Suppressor macrophage treated with lipopolysaccharide for 1 hour (primary cell): ENCODE data around the gene WSB2.
"Not testable (repeated sequence)": the region's sequence is repeated elsewhere in the genome, so short reads cannot be mapped to it uniquely, and the experiment has no call there.

Experiments used
- DNase-seq, 3 donors: peaks; one replicate each; pipeline ENCODE4 v3.0.0-alpha.2; 2020 to 2022

WSB2 gene

DNA sequence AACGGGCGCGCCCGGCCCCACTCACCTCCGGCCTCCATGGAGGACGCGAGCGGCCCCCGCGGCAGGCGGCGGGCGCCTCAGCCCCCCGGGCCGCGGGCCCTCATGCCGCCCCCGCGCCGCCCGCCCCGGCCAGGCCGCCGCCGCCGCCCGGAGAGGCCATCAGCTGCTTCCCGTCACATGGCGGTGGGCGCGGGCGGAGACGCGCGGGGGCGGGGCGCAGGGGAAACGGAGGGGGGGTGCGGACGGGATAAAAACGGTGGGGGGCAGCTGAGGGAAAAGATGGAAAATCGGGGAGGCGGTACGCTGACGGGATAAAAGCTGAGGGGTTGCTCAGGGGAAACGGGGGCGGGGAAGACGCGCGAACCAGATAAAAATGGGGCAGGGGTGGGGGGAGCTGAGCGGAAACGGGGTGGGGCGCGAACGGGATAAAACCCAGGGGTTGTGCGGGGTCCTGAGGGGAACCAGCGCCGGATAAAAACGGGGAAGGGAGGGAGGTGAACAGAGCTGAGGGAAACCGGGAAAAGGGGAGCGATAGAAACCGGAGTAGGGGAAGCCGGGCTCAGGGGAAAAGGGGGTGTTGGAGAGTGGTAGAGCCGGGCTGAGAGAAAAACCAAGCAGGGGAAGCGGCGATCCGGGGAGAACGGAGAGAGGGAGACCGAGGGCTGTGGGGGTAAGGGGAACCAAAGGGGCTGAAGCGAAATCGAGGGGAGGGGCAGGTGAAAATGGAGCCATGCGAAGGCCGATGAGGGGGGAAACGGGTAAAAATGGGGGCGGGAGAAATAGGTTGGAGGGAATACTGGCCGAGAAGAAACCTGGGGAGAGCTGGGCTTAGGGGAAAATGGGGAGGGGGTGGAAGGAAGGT, at the start of gene WSB2:
TSS of gene WSB2 (minus strand) at position 169 of the 862 bp plus-strand sequence. CDS start at position 38, 131 bp downstream.
- DNase-seq: peak; percentile 87 to 97 (median 93)

DNA sequence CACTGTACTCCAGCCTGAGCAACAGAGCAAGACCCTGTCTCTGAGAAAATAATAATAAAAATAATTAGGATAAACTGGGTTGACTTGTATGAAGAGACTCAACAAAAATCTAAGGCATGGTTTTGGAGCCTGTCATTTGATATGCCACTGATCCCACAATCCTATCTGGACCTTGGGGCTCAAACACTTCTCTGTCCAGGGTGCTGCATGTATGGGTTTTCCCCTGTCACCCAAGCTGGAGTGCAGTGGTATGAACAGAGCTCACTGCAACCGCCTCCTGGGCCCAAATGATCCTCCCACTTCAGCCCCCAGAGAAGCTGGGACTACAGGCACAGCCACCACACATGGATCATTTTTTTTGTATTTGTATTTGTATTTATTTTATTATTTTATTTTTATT, 48.1 kb upstream of the WSB2 start:
- DNase-seq: no peak

DNA sequence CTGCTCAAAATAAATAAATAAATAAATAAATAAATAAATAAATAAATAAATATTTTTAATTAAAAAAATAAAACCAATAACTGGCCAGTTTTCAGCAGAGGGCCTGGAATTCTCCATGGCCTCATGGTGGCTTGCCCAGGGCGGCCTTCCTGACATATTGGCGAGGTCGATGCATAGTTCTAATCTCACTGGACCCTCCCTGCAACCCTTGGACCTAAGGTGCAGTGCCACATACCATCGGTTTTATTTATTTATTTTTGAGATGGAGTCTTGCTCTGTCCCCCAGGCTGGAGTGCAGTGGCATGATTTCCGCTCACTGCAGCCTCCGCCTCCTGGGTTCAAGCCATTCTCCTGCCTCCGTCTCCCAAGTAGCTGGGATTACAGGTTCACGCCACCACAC, 46.7 kb upstream of the WSB2 start:
- no peak for DNase-seq

DNA sequence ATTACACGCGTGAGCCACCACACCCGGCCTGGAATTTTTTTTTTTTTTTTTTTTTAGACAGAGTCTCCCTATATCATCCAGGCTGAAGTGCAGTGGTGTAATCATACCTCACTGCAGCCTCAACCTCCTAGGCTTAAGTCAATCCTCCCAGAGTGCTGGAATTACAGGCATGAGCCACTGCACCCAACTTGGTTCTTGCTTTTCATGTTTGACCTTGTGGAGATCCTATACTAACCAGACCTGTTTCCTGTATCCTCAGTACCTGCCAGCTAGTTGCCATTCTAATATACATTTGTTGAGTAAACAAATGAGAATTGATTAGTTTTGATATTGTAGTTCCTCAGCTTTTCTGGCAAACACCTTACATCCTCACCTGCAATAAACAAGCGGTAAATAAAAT, 46.0 kb upstream of the WSB2 start:
- DNase-seq: no peak

DNA sequence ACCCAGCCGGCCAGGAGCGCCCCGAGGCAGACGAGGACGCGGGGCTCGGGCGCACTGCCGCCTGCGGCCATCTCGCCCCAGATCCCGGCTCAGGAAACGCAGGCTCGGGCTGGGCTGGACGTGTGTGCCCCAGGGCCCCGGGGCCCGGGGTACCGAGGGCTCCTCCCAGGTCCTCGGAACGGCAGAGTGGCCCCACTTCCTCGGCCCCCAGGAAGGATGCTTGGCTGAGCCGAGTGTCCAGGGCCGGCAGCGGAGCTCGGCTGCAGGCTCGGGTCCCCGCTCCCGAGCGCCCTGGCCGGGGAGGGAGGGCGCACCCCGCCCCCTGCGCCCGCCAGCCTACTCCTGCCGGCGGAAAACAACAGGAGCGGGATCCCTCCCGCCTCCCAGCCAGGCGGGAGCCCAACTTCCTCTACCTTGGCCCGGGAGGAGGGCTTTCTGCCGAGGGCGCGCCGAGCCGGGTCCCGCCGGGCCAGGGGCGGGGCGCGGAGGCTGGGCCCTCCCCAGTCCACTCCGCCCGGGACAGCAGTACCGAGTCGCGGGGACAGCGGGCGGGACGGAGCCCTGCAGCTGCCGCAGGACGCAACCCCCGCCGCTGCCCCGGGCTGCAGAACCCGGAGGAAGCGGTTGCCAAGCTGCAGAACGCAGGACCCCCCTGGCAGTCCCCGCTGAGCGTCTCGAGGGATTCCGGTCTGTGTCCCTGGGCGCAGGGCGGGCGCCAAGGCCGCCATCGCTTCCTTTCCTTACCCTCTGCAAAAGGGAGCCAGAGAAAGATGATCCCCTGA, 42.8 kb upstream of the WSB2 start, which contains the start of gene VSIG10:
TSS of gene VSIG10 (minus strand) at position 411 of the 782 bp plus-strand sequence. CDS start at position 71, 340 bp downstream.
- DNase-seq: peak; percentile 65 to 86 (median 70)

DNA sequence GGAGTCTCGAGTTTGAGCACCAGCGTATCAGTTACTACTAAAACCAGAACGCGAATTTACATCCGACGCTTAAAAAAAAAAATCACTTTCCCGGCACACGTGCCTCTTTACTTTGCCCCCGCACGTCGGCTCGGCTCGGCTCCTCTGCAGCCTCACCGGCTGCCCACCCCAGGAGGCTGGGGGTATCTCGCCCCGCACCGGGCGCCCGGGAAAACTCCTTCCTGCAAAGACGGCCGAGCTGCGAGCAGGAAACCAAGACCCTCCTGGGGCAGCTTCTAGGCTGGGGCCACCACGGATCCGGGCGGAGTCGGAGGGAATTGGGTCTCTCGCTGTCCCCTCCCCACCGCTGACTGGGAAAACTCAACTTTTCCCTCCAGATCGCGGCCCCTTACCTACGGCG, 42.2 kb upstream of the WSB2 start:
- peak in 1 of 3 donors; percentile 20 for DNase-seq

DNA sequence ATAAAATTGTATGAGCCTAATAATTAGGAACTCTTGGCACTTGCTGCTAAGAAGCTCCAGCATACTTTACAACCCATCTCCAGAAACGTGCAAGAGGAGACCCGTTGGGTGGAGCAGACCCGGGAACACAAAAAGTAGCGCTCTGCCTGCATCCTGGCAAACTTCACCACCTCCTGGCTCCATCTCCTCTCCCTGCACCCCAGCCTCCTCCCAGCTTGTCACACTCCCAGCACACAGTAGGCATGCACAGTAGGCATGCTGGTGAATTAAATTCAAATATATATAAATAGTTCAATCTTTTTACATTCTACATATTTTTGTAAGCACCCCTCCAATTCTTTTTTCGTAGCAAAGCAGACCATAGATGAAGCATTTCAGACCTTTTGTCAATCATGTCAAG, 41.6 kb upstream of the WSB2 start:
- no peak for DNase-seq

DNA sequence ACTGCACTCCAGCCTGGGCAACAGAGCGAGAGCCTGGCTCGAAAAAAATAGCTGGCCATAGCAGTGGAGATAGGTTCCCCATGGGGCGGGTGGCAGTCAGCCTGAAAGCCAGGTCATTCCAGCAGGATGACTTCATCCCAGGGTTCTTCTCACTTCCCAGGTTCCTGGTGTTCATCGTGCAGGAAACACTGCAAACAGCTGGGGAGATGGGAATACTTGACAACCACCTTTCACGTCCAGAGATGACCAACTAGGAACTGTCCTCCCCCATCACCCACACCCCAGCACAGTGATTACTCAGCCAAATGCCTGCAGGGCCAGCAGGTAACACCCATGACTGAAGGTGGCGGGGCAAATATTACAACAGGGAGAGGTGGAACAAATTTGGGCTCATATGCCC, 41.1 kb upstream of the WSB2 start:
- no peak for DNase-seq

DNA sequence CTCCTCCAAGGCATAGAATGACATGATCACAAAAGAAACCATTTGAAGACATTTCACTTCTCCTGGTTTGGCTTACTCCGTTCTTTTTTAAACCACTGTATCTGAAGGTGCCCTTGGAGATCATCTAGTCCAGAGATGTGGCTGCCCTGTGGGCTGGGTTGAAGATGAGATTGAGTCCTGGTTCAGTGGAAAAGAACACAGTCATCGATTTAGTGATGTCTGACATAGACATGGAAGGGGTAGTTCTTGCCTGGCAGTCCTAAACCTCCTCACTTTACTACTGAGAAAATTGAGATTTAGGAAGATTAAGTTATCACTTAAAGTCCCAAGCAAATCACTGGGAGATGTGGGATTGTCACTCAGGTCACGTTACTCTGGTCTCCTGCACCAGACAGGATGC, 40.1 kb upstream of the WSB2 start:
- no peak for DNase-seq

DNA sequence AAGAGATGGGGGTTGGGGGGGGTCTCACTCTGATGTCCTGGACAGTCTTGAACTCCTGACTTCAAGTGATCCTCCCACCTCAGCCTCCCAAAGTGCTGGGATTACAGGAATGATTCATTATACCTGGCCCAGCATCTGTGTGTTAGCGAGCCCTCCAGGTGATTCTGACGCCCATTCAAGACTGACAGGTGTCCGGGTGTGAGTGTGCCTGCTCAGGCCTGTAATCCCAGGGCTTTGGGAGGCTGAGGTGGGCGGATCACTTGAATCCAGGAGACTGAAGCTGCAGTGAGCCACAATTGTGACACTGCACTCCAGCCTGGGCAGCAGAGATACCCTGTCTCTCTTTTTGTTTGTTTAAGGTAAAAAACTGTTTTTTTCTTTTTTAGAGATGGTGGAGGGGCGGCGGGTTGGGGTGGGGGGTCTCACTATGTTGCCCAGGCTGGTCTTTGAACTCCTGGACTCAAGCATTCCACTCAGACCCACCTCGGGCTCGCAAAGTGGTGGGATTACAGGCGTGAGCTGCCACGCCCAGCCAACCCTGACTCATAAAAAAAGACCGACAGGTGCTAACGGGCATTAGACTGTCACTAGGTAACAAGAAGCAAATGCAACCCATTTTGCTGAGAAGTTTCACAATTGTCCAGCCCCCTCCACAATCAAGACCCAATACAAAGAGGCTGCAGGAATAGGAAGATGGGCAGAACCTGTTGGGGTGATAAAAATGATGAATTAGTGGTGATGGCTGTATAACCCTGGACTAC, 38.1 kb upstream of the WSB2 start:
- DNase-seq: no peak

DNA sequence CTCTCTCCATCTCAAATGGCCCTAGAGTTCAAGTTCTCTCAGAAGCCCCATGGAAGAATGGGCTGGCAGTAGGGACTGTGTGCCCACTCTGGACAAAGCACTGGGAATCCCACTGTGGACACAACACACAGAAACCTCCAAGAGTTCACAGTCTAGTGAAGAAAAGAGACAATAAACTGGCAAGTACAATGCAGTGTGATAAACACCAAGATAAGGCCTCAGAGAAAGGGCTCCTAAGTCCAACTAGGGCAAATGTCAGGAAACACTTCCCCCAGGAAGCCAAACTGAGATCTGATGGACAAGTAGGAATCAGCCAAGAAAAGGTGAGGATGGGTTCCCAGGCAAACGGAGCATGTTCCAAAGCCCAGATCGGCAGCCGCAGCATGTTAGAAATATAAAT, 37.4 kb upstream of the WSB2 start:
- DNase-seq: no peak

DNA sequence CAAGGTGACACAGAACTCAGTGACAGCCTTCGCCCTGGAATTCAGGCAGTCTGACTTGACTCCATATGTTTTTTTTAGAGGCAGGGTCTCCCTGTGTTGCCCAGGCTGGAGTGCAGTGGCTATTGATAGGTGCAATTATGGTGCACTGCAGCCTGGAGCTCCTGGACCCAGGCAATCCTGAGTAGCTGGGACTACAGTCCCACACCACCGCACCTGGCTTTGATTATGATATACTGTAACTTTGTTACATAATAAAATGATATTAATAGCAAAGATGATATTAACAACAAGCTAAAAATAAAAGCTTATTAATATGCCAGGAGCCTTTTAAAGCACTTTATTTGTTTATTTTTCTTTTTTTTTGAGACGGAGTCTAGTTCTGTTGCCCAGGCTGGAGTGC, 33.1 kb upstream of the WSB2 start:
- no peak for DNase-seq

DNA sequence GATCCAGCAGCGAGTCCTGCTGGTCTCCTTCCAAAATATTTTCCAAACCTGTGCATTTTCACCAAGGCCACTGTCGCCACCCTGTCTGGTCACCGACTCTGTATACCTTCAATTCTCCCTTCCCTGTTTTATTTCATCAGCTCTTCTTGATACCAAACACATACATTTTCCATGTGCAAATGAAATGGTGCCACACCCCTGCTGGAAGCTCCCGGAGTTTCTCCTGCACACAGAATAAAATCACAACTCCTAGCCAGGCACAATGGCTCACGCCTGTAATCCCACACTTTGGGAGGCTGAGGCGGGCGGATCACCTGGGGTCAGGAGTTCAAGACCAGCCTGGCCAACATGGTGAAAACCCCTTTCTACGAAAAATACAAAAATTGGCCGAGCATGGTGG, 28.8 kb upstream of the WSB2 start:
- no peak for DNase-seq

DNA sequence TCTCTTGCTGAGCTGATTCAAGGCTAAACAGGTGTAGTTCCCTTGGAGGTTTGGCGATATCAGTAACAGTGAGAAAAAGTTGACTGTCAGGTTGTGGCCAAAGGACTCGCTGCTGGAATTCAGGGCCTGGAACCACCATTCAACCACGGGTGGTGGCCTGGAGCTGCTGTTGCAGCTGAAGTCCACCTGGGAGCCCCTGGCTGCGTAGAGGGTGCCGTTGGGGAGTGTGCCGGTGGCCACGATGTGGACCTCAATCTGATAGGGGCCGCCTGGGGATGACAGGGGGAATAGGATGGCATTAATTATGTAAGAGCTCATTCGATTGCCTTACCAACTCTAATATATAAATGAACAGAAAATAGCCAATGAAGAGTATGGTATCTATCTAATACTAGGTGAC, 21.2 kb upstream of the WSB2 start:
- DNase-seq: no peak

DNA sequence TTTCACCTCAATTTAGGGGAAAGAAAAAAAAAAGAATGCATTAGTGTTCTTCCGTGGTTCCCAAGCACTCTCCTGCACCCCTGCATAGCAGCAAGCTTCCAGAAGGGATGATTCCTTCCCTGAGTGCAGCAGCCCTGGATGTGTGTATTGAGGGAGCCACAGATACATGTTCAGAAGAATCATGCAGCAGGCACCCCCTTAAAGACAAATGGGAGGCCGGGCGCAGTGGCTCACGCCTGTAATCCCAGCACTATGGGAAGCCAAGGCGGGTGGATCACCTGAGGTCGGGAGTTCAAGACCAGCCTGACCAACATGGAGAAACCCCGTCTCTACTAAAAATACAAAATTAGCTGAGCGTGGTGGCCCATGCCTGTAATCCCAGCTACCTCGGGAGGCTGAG, 20.5 kb upstream of the WSB2 start:
- not testable (repeated sequence) for DNase-seq

DNA sequence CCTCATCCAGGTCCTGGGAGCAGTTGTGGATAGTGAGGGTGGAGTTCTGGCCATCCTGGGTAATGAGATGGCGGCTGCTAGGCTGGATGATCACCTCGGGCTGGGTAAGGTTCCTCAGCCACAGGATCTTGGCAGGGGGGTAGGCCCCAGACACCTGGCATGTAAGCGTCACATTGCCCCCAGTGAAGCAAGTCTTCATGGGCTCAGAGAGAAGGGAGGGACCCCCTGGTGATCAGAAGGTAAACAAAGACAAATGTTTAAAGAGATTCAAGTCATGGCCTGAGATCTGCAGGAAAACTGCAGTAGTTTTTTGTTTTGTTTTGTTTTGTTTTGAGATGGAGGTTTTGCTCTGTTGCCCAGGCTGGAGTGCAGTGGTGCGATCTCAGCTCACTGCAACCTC, 12.8 kb upstream of the WSB2 start:
- DNase-seq: no peak

DNA sequence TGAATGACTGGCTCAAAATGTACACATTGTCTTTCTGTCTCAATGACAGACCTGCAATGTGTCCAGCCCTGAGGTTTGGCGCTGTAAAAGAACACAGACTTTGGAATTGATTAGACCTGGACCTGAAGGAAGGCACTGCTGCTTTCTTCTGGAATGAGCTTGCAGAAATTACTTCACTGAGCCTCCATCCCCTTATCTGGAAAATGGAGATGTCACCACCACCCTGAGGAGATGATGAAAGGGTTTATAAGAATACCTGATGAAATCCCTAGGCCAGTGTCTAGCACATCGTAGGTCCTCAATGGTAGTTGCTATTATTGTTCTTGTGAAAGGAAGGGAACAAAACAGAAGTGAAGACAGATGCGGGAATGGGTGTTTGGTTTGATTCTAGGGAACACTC, 9.7 kb upstream of the WSB2 start:
- no peak for DNase-seq

DNA sequence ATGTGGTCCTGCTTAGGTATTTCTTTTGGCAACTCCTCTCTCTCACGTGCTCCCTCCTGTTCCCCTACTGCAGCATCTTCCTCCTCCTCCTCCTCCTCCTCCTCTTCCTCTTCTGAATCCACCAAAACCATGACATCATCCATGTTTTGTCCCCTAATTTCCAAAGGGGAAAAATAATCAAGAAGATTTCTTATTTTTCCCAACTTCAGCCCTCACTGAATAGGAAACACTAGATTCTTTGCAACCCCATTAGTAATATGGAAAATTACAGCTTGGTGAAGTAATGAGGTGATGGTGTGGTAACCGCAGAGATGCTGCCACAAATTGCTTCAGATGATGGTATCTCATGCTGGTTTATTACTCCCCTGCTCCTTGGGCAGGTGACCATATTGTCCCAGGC, 7.5 kb upstream of the WSB2 start:
- peak; percentile 28 to 47 (median 45) for DNase-seq

DNA sequence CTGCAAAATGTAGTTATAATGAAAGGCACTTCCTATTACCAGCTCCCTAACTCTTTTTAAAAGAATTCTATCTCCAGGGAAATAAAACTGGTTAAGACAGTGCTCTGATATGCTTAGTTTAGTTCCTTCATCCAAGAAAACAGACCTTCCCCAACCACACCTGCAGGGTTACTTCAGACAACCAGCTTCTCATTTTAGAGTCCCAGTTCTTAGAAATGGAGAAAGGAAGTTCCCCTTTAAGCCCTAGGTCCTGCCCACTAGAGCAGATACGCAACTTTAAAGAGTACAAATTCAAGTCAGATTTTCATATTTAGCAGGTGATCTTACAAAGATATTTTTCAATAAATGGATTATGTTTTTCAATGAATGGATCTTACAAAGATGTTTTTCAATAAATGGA, 4.4 kb upstream of the WSB2 start:
- peak; percentile 28 to 50 (median 49) for DNase-seq

DNA sequence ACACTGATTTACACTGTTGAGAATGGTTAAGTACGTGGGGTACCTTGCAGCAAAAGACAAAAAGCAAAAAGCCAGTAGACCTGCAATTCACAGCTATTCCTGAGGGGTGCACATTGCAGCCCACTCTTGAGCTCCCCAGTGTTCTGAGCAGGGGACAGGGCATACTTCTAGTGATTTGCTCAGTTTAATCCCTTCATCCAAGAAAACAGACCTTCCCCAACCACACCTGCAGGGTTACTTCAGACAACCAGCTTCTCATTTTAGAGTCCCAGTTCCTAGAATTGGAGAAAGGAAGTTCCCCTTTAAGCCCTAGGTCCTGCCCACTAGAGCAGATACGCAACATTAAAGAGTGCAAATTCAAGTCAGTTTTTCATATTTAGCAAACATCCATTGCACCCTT, 3.6 kb upstream of the WSB2 start:
- peak; percentile 18 to 58 (median 36) for DNase-seq

DNA sequence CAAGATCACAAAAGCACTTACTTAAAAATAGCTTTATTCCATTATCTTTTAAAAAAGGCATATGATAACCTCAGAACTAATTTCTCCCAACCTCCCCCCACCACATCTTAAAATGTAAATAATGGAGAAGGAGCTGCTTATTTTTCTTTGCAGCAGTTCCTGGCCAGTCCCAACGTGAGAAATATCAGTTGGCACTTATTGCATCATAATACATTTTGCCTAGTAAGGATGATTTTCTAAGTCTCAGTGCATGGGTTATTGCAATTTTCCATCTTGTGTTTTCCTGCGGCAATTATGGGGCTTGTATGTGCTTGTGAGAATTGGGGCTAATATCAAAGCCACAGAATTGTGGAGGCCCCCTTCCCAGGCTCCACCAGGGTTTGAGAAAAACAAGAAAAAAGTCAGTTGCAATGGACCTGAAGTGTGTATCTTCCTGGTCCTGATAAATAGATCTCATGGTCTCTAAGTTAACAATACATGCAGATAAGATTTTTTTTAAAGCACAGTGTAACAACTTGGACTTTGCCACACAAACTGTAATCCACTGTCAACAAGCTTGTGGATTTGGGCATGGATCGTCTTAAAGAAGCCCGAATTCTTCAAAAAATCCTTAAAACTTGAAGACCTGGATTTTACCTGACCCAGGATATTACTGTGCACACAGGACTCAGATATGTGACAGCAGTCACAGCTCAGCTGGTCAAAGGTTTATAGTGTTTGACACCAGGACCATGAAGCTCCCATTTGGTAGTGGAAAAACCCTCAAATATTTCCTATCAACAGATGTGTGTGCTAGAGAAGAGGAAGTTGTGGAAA, 2.8 kb upstream of the WSB2 start:
- peak; percentile 20 to 59 (median 43) for DNase-seq
